ENCODE data around the gene CCR3. TPM values are rescaled to one million over a fixed set of nuclear protein-coding genes. Genes with fewer than 3 reads are reported as not detected.

Gene CCR3
- total and polyA plus RNA-seq, 9 of the 15 experiments (the other 6 are each of a cell fraction or from before 2014, with no cell fraction given) = not detected

DNA sequence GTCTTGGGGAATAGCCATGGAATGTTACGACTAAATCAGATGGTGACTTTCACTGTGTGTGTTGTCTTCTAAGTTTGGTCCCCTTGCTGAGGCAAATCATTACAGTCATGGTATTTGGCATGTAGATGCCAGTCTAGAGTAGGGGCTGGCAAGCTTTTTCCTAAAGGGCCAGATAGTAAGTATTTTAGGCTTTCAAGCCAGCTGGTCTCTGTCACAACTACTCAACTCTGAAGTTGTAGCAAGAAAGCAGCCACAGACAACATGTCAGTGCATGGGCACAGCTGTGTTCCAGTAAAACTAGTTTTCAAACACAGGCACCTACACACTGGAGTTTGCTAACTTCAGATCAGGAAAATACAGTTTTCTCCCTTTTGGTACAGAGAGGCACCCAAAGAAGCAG is 39.3 kb downstream of the CCR3 start:
- ATAC-seq = no peak
- 0% methylated on average over 1 of the region's 1 CpG for WGBS (ENCODE audit: insufficient coverage, low coverage, missing lambda C conversion rate)
- POLR2A ChIA-PET = interaction anchor here (0.6 kb wide), 1 partner anchor 1985 kb away, joined by 4 read pairs; no protein-coding TSS in a partner anchor
- H3K9me3 ChIP-seq (replicated peaks; ENCODE audit: control insufficient read depth, insufficient read depth, low read depth, low read length) = no peaks in the 10 kb centered on the region; the same call in 1 of the 2 replicates
- no peaks in the 10 kb centered on the region for H3K79me2 ChIP-seq (ENCODE audit: control insufficient read depth, insufficient read depth, low read length)
- no peaks in the 10 kb centered on the region for H3K36me3 ChIP-seq (ENCODE audit: control insufficient read depth, insufficient read depth, low read length)
- H3K4me1 ChIP-seq (replicated peaks in 1 of 2; ENCODE audit: control insufficient read depth in 2 of 2, insufficient read depth in 2 of 2, low read length in 2 of 2) = no peaks in the 10 kb centered on the region
- no peak overlapping the region for H2AFZ ChIP-seq (ENCODE audit: low read depth, low read length)
- no TSS peak for BruUV-seq (replicated peaks)
- no peaks in the 10 kb centered on the region for H3K9me1 ChIP-seq (ENCODE audit: control insufficient read depth, insufficient read depth, low read length)
- intact Hi-C loops (cut with micrococcal nuclease) (no loop called here), in situ Hi-C loops (cut with MboI) (no loop called here)
- H3K4me3 ChIP-seq = no peak overlapping the region
- H3K9ac ChIP-seq (ENCODE audit: insufficient read depth in 1 of 2, low read depth in 2 of 2, low read length in 2 of 2) = no peak overlapping the region
- DNase-seq (ENCODE audit: extremely low read depth in 1 of 4, low spot score in 3 of 4) = no peak
- no peaks in the 10 kb centered on the region for H4K20me1 ChIP-seq (replicated peaks; ENCODE audit: control insufficient read depth, insufficient read depth, low read length)
- no peak overlapping the region for H3K4me2 ChIP-seq (ENCODE audit: insufficient read depth, low read length)
- peaks cover 0 to 5% of the 10 kb centered on the region in 2 experiments; a peak in 2 of 5 replicates for H3K27me3 ChIP-seq (ENCODE audit: control insufficient read depth in 2 of 2, insufficient read depth in 2 of 2, low read length in 2 of 2)
- no peak overlapping the region for H3K27ac ChIP-seq (ENCODE audit: extremely low read depth, low read depth, low read length)
- CTCF ChIA-PET (ENCODE audit: low intra/inter-chr PET ratio) = no interaction called here
- TF ChIP-seq, protein P1, sequence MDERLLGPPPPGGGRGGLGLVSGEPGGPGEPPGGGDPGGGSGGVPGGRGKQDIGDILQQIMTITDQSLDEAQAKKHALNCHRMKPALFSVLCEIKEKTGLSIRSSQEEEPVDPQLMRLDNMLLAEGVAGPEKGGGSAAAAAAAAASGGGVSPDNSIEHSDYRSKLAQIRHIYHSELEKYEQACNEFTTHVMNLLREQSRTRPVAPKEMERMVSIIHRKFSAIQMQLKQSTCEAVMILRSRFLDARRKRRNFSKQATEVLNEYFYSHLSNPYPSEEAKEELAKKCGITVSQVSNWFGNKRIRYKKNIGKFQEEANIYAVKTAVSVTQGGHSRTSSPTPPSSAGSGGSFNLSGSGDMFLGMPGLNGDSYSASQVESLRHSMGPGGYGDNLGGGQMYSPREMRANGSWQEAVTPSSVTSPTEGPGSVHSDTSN (CRISPR knock-in tag; IDR thresholded peaks at IDR 0.05; ENCODE audit: low read depth) = no peak
- TF ChIP-seq, protein P1 (tag; conservative IDR thresholded peaks at IDR 0.05; ENCODE audit: low read depth) = no peak
- TF ChIP-seq STAT5B (CRISPR knock-in tag; IDR thresholded peaks at IDR 0.05) (no peak), MTA2 (IDR thresholded peaks at IDR 0.05; ENCODE audit: low read depth) (no peak), JUND (IDR thresholded peaks at IDR 0.05; ENCODE audit: borderline replicate concordance, low read depth, low read length) (no peak), JUND (tag; IDR thresholded peaks at IDR 0.05; ENCODE audit: borderline replicate concordance, low read depth, low read length) (no peak), ETV5 (CRISPR knock-in tag; IDR thresholded peaks at IDR 0.05; ENCODE audit: low read depth) (no peak), PURB (CRISPR knock-in tag; IDR thresholded peaks at IDR 0.05; ENCODE audit: low read depth) (no peak), ARID1B (IDR thresholded peaks at IDR 0.05) (no peak), CBFB (CRISPR knock-in tag; IDR thresholded peaks at IDR 0.05) (no peak), ZNF507 (tag; conservative IDR thresholded peaks at IDR 0.05) (no peak)
- TF ChIP-seq, protein P2, sequence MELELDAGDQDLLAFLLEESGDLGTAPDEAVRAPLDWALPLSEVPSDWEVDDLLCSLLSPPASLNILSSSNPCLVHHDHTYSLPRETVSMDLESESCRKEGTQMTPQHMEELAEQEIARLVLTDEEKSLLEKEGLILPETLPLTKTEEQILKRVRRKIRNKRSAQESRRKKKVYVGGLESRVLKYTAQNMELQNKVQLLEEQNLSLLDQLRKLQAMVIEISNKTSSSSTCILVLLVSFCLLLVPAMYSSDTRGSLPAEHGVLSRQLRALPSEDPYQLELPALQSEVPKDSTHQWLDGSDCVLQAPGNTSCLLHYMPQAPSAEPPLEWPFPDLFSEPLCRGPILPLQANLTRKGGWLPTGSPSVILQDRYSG (tag; conservative IDR thresholded peaks at IDR 0.05; ENCODE audit: low read depth) = no peak
- TF ChIP-seq, protein P3, sequence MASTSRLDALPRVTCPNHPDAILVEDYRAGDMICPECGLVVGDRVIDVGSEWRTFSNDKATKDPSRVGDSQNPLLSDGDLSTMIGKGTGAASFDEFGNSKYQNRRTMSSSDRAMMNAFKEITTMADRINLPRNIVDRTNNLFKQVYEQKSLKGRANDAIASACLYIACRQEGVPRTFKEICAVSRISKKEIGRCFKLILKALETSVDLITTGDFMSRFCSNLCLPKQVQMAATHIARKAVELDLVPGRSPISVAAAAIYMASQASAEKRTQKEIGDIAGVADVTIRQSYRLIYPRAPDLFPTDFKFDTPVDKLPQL (IDR thresholded peaks at IDR 0.05; ENCODE audit: extremely low read depth, insufficient read length) = no peak
- TF ChIP-seq, protein P4, sequence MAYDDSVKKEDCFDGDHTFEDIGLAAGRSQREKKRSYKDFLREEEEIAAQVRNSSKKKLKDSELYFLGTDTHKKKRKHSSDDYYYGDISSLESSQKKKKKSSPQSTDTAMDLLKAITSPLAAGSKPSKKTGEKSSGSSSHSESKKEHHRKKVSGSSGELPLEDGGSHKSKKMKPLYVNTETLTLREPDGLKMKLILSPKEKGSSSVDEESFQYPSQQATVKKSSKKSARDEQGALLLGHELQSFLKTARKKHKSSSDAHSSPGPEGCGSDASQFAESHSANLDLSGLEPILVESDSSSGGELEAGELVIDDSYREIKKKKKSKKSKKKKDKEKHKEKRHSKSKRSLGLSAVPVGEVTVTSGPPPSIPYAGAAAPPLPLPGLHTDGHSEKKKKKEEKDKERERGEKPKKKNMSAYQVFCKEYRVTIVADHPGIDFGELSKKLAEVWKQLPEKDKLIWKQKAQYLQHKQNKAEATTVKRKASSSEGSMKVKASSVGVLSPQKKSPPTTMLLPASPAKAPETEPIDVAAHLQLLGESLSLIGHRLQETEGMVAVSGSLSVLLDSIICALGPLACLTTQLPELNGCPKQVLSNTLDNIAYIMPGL (CRISPR knock-in tag; IDR thresholded peaks at IDR 0.05) = no peak
- FAIRE-seq = no peak

All from K562 (cell line).